ENCODE measurements around the gene TACC2. TPM values are rescaled to one million over a fixed set of nuclear protein-coding genes. Genes with fewer than 3 reads are reported as not detected.
"Not testable (repeated sequence)": the region's sequence is repeated elsewhere in the genome, so short reads cannot be mapped to it uniquely, and the experiment has no call there.

Gene TACC2
- total RNA-seq, 1 donor from 2014 or later, result 10.6 TPM

DNA sequence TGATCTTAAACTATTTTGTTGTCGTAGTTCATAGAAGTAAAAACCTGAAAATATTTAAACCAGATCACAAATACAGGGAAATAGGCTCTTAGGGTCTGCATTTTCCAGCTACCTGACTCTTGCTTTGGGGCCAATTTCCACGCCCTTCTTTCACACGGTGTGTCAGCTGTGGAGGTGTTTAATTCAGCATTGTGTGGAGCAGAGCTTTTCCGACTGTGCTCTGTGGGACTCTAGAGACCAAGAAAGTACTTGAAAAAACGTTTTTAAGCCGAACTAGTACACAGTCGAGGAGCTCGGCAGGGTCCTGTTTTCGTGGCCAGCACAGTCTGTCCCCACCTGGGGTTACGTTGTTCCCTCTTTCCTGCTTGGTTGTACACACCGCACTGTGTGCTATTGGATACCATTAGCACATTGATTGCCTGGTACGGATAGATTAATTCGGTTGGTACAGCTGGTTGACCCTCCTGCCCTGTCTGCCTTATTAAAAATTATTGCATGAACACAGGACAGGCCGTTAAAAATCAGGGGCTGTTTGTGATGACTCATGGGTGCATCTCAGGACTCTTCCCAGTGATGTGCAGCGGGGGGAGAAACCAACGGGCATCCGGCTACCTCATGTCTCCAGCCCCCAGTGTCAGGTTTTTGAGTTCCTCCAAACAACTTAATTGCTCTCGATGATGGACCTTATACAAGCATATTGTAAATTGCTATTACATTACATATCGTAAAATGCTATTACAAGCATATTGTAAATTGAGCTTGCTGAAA lies 201.4 kb downstream of the TACC2 start:
- no peak for DNase-seq (ENCODE audit: low spot score)

DNA sequence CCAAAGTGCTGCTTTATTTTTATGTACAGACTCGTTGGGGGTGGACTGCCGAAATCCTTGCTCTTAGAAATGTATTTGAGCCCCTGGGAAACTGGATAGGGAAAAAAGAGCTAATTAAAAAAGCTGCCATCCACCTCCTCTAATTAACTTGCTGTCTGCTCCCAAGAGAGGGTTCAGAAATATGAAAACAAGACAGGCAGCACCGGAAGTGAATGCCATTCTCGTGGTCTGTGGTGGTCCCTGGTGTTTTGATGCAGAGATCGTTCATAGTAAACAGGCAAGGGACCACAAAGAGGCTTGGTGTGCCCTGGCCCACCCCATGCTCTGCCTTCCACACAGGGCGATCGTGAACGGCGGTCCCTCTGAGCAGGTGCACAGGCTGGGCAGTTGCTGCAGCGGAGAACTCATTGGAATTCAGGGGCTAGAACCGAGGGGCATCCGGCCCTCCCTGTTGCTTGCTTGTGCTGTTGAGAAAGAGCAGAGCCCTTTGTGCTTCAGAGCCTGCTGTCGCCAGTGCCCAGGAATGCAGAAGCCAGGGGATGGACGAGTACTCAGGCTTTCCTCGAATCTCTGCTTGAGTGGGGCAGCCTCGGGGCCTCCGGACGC lies 203.1 kb downstream of the TACC2 start:
- peak; percentile 40 for DNase-seq (ENCODE audit: low spot score)

DNA sequence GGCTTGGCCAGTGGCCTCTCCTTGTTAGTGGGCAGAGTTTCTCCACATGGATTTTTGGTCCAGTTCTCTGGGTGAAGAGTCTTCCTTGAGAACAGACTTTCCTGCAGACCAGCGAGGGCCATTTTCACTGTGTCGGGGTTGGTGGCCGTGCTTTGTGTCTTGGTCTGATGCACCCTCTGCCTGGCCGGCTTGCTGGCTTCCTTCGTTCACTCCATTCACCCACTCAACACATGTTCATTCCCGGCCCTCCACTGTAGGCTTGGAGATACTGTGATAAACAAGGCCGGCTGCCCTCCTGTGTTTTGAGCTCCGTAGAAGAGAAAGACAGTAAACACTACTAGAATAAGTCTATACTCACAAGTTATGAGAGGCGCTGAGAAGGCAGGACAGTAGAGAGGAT lies 205.3 kb downstream of the TACC2 start:
- DNase-seq (ENCODE audit: low spot score), result no peak

DNA sequence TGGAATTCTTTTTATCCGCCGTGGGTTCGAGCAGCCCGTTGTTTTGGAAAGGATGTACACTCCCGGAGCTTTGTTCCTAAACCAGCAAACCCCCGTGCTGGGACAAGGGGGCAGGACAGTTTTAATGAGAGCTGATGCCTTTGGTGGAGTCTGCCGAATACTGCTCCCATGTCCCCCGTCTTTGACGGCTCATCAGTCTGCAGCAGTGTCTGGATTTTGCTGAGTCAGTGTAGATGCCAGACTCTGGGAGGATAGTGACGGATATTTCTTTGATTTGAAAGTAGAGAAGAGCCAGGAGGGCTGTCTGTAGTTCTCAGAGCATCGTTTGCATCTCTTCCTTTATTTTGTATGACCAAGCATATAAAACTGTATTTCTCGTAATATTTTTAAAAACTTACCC lies 207.3 kb downstream of the TACC2 start:
- no peak for DNase-seq (ENCODE audit: low spot score)

DNA sequence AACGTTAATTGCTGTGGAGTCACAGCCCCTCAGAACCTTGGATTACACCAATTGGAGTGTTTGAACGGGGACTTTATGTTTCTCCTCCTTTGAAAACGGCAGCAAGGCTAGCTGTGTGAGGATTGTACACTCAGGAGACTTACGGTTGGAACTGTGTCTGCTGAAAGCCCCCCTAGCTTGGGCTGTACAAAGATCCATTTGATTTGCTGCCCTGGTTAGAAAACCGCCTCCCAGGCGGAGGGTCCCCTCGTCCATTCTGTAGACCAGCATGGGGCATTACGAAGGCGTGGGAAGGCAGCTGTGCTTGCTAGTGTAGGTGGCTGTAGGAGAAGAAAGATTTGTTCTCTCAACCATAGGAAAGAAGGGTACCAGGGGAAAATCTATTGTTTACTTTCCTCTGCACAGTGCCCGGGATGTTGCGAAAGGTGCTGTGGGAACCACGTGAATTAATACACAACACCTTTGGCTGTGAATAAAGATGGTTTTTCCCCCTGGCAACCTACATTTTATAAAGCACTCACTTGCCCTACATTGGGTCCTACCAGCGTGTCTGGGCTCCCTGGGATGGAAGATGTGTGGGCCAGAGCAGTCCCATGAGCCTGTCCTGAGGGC lies 208.8 kb downstream of the TACC2 start:
- no peak for DNase-seq (ENCODE audit: low spot score)

DNA sequence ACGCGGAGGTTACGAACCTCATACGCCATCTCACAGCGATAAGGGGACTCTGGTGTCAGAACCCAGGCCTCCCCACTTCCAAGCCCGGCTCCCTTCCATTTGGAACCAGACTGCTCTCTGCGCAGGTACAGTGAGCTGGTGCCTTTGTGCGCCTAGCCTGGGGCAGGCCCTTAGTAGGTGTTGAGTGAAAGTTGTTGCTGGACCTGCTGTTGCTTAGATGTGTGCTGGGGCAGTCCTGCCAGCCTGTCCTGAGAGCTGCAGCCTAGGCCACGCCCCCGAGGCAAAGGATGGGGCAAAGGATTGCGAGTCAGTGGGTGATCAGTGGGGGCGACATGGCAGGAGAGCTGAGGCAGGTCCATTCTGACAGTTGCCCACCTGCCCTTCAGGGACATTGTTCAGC lies 209.7 kb downstream of the TACC2 start:
- no peak for DNase-seq (ENCODE audit: low spot score)

DNA sequence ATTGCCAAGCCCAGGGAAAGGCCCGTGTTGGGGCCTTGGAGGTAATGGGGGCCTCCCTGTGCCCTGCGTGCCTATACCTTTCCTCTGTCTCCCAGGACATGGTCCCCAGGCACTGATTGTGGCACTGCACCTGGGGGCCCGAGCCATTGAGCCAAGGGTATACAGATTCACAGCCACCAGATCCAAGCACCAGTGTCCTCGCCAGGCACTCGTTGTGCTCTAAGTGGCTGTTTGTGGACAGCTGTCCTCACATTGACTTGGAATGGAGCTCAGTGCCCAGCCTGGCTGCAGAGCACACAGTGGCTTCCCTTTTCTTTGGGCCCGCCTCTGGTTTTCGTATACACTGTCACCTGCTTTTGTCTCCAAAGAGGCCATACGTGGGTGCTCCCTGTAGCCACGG lies 210.1 kb downstream of the TACC2 start:
- DNase-seq (ENCODE audit: low spot score), result no peak

DNA sequence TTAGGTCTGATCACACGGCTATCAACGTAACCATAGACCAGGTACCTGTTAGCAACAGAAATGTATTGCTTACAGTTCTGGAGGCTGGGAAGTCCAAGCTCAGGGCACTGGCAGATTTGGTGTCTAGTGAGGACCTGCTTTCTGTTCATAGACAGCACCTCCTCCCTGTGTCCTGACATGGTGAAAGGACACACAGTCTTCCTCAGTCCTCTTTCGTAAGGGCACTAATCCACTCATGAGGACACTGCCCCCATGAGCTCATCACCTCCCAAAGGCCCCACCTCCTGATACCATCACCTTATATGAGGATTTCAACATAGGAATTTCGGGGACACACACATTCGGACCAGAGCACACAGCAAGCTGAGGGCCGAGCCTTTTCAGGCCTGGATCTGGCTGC lies 210.7 kb downstream of the TACC2 start:
- DNase-seq (ENCODE audit: low spot score), result no peak

DNA sequence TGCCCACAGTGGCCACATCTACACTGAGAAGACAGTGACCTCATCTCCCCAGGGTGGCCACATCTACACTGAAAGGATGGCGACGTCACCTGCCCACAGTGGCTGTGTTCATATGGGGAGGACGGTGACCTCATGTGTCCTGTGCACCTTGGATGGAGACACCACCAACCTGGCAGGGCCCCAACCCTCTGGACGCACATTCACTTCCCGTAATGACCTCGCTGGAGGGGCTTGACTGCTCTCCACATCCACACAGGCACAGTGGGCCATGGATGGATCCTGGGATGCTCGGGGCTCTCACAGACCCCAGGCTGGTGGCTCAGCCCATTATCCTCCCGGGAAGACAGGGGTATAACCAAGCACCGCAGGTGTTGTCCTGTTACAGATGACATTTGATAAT lies 212.4 kb downstream of the TACC2 start:
- DNase-seq (ENCODE audit: low spot score), result no peak

DNA sequence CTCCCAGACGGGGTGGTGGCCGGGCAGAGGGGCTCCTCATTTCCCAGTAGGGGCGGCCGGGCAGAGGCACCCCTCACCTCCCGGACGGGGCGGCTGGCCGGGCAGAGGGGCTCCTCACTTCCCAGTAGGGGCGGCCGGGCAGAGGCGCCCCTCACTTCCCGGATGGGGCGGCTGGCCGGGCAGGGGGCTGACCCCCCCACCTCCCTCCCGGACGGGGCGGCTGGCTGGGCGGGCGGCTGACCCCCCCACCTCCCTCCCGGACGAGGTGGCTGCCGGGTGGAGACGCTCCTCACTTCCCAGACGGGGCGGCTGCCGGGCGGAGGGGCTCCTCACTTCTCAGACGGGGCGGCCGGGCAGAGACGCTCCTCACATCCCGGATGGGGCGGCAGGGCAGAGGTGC lies 214.2 kb downstream of the TACC2 start:
- DNase-seq (ENCODE audit: low spot score), result not testable (repeated sequence)

DNA sequence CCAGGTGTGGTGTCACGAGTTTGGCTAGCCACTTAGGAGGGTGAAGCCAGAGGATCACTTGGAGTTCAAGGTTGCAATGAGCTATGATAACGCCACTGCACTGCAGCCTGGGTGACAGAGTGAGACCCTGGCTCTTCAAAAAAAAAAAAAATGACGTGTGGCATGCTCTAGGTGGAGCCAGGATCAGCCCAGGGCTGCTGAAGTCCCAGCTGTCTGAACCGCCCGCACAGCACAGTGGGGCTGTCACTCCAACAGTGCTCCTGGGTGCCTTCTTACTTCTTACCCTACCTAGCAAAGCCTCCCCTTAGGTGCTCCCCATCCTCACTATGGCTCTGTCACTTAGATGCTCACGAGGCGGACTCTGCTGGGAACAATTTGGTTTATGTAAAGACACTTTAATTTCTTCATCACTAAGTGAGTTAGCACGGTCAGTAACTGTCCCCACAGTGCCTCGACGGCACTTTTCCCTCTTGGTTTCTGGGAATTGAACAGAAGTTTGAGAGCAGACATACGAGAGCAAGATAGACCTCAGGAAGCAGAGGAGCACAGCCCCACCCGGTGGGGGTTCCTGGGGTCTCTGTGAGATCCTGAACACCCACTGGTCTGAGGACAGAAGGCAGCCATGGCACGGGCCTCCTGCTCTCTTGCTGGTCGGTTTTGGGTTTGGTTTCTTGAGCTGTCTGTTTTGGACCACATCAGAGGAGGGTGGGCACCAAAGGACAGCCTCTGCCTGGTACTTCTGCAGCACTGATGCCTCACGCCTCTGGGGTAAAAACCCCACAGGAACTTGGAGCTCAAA lies 215.9 kb downstream of the TACC2 start:
- DNase-seq (ENCODE audit: low spot score), result no peak

DNA sequence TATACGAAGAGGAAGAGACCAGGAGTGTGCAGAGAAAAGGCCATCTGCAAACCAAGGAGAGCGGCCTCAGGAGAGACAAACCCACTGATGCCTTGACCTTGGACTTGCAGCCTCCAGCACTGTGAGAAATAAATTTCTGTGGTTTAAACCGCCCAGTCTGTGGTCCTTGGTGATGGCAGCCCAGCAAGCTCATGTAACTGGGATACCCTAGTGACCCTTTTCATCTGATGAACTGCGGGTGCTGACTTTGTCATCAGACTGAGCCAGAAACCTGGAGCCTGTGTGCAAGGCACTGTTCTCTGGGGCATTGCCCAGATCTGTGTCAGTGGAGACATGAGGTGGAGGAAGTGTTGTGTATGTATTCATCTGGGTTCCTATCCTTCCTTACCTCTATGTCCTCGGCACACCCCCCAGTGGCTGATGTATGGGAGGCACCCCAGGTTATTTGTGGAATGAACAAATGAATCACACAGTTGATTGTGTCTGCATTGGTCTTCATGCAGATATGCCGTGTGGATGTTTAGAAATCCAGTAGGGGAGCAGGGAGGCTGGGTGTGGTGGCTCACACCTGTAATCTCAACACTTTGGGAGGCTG lies 217.6 kb downstream of the TACC2 start:
- DNase-seq (ENCODE audit: low spot score), result no peak

DNA sequence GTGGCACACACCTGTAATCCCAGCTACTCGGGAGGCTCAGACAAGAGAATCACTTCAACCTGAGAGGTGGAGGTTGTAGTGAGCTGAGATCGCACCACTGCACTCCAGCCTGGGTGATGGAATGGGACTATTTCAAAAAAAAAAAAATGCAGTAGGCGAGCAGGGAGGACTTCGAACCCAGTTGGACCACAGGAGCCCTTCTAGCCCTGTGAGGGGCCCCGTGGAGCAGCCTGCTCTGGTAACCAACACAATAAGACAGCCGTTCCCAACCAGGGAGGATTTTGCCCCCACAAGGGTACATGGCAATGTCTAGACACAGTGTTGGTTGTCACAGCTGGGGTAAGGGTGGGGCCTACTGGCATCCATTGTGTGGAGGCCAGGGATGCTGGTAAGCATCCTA lies 218.2 kb downstream of the TACC2 start:
- no peak for DNase-seq (ENCODE audit: low spot score)

DNA sequence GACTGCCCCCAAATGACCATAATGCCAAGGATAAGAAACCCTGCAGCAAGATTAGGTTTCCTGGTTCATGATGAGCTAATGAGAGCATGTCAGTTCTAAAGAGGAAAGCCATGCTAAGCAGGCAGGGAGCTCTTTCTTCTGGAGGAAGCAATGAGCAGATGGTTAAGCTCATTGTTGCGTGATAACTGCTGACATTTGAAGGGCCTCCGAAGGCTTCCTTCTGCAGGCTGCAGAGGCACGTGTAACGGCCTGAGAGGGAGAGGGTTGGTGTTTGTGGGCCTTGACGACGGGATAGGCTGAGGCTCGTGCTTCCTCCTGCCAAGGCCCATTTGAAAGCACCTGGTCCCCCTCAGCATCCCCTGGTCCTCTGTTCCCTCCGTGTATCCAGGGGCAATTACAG lies 218.6 kb downstream of the TACC2 start:
- peak; percentile 38 for DNase-seq (ENCODE audit: low spot score)

DNA sequence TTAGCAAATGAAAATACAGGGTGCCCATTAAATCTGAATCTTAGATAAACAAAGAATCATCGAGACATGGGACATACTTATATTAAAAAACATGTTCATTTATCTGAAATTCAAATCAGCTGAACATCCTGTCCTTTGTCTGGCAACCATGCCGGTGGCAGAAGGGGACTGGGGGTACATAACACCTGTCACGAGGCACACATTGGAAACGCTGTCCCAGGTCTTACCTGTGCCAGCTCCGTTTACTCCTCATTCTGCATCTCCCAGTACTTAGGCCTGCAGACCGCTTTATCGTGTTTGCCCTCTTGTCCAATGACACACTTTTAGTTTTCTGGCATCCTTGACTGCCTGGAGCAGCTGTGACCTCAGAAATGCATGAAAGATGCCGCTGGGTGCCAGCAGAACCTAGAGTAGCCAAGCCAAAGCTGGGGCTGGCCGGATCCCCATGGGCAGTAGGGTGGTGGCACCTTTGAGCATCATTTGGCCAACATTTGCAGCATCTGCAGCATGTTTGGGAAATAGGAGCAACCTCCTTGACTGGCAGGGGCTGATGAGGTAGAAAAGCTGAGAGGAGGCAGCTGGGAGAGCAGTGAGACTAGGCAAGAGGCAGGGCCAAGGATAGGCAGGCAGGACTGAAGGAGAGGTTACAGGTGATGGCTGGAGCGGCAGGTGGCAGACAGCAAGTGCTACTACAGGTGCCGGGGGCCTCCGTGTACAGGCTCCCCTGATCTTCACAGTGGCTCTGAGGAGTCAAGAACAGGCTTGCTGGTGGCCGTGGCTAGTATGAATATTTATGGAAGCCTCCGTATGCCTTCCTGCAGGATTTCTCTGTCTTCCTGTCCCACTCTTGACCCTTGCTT lies 219.8 kb downstream of the TACC2 start:
- no peak for DNase-seq (ENCODE audit: low spot score)

DNA sequence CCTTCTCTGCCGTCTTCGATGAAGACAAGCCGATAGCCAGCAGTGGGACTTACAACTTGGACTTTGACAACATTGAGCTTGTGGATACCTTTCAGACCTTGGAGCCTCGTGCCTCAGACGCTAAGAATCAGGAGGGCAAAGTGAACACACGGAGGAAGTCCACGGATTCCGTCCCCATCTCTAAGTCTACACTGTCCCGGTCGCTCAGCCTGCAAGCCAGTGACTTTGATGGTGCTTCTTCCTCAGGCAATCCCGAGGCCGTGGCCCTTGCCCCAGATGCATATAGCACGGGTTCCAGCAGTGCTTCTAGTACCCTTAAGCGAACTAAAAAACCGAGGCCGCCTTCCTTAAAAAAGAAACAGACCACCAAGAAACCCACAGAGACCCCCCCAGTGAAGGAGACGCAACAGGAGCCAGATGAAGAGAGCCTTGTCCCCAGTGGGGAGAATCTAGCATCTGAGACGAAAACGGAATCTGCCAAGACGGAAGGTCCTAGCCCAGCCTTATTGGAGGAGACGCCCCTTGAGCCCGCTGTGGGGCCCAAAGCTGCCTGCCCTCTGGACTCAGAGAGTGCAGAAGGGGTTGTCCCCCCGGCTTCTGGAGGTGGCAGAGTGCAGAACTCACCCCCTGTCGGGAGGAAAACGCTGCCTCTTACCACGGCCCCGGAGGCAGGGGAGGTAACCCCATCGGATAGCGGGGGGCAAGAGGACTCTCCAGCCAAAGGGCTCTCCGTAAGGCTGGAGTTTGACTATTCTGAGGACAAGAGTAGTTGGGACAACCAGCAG lies 221.7 kb downstream of the TACC2 start:
- DNase-seq (ENCODE audit: low spot score), result no peak

DNA sequence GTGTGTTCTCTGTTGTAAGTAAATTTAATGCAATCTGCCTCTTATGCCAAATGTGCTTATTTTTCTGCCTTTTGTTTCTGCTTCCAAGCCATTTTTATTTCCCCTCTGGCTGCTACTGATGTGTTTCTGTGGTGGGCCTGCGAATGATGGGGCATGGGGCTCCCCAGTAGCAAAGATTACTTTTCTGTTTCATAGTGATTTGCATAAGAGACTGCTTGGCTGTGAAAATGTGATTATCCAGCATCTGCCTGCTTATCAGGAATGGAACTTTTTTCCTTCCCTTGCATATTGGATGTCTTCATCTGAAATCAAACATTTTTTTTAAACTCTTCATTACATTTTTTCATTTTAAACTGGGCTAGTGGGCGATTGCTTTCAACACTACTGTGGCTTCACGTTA lies 224.4 kb downstream of the TACC2 start:
- no peak for DNase-seq (ENCODE audit: low spot score)

DNA sequence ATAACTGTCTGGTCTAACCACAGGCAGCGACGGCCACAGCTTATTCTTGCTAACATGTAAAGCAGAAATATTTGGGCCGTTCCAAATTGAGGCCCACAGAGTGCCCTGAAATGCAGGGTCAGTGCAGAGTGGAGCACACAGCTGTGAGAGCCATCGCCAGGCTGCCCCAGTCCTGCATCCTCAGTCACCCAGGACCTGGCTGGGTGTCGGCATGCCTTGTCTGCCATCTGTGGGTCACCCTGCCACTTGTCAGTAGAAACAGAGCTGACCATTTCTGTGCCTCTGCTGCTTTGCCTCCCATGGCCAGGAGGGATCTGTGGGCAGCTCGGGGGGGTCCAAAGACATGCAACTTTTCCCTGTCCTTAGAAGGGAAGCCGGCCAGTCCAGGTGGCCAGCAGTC lies 224.8 kb downstream of the TACC2 start:
- no peak for DNase-seq (ENCODE audit: low spot score)

DNA sequence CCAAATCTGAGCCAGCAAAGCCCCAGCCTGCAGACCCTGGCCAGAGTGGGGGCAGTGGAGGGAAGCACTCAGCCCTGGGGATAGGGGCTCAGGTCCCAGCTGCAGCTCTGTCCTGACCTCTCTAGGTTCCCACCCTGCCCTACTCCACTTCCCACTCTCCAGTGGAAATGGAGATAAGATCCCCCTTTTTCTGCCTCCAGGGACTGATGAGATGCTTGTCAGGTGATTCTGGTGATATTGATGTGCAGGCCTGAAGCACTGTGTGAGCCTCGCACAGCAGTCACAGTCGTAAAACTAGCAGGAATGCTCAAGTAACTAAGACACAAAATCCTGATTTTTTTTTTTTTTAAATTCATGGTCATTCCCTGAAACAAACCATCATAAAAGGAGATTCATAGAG lies 227.1 kb downstream of the TACC2 start:
- DNase-seq (ENCODE audit: low spot score), result no peak

DNA sequence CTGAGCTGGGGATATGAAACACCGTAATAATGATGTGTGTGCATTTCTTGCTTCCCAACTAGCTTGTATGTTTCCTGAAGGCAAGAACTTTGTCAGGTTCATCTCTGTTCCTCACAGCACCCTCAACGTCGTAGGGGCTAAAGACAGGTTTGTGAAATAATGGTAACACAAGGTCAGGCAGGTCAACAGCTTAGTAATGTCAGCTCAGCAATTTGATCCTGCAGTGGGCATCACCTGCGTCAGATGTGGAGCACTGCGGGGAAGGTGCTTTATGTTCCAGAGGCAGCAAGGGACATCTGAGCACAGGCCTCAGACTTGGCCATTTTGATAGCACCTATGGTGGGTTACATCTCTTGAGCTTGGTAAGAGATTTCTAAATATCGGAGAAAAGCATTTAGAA lies 230.4 kb downstream of the TACC2 start:
- no peak for DNase-seq (ENCODE audit: low spot score)

Data from umbilical cord (tissue), 2 donors.